GDM1 (cell line): Measurements from ENCODE around the gene KCNF1.

Experiments used
- DNase-seq: peaks from one replicate; lab custom pipeline; 2025; lab: John Stamatoyannopoulos, UW

The KCNF1 gene

GRCh38 chr2:10921525-10921924 lies 9.8 kb downstream of the KCNF1 start:
- DNase-seq, result no peak

- DNase-seq, result no peak
These were observed 10.7 kb downstream of the KCNF1 start for GRCh38 chr2:10922307-10923007.

- no peak for DNase-seq
These were observed 11.3 kb downstream of the KCNF1 start for GRCh38 chr2:10923008-10923375.

GRCh38 chr2:10923965-10924364 lies 12.2 kb downstream of the KCNF1 start:
- no peak for DNase-seq

- no peak for DNase-seq
These were observed 12.7 kb downstream of the KCNF1 start for GRCh38 chr2:10924441-10924840.

- no peak for DNase-seq
These were observed 13.1 kb downstream of the KCNF1 start for GRCh38 chr2:10924859-10925258.

GRCh38 chr2:10926191-10926820 lies 14.6 kb downstream of the KCNF1 start:
- DNase-seq, result no peak

- DNase-seq, result no peak
These were observed 19.2 kb downstream of the KCNF1 start for GRCh38 chr2:10930721-10931516.

GRCh38 chr2:10931710-10932255 lies 20.0 kb downstream of the KCNF1 start:
- no peak for DNase-seq

- no peak for DNase-seq
These were observed 20.8 kb downstream of the KCNF1 start for GRCh38 chr2:10932345-10933151.

- no peak for DNase-seq
These were observed 22.0 kb downstream of the KCNF1 start for GRCh38 chr2:10933700-10934225.

- DNase-seq, result no peak
These were observed 22.7 kb downstream of the KCNF1 start for GRCh38 chr2:10934308-10934978.

- no peak for DNase-seq
These were observed 23.2 kb downstream of the KCNF1 start for GRCh38 chr2:10934979-10935350.

GRCh38 chr2:10935366-10935918 lies 23.7 kb downstream of the KCNF1 start:
- no peak for DNase-seq

GRCh38 chr2:10935953-10936942 lies 24.5 kb downstream of the KCNF1 start:
- DNase-seq, result no peak

GRCh38 chr2:10939058-10939457 lies 27.3 kb downstream of the KCNF1 start:
- DNase-seq, result no peak

GRCh38 chr2:10940596-10940995 lies 28.9 kb downstream of the KCNF1 start:
- no peak for DNase-seq

GRCh38 chr2:10941383-10941782 lies 29.6 kb downstream of the KCNF1 start:
- no peak for DNase-seq

GRCh38 chr2:10944799-10945198 lies 33.1 kb downstream of the KCNF1 start:
- no peak for DNase-seq

GRCh38 chr2:10946394-10946793 lies 34.7 kb downstream of the KCNF1 start:
- no peak for DNase-seq
